ENCODE measurements around the gene TLR5.

The TLR5 gene

DNA sequence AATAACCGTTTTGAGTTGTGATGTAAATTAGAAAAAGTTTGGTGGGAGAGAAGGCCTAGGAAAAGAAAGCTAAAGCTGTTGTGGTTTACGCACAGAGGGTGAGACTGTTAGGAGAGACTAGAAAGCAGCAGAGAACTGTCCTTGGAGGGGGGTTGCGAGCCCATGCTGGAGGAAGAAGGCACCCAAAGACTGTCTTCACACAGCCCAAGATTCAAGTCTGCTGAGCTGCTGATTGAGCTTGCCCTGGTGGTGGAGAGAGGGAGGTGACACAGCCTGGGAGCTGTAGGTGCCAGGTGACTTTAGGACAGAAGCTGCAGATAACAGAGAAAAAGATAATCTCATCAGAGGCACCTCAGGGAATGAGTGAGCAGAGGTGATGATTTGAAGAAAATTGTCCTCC, 18.3 kb upstream of the TLR5 start:
- Histone ChIP-seq H3K36me3 (ENCODE audit: low read depth) (no peaks in the 10 kb centered on the region), H3K9me3 (ENCODE audit: severe bottlenecking) (no peaks in the 10 kb centered on the region), H3K27me3 (ENCODE audit: insufficient read depth, poor library complexity, severe bottlenecking) (no peaks in the 10 kb centered on the region), H3K4me3 (ENCODE audit: severe bottlenecking) (no peak overlapping the region), H3K27ac (ENCODE audit: poor library complexity, severe bottlenecking) (no peak overlapping the region), H3K4me1 (ENCODE audit: insufficient read depth, poor library complexity, severe bottlenecking) (no peaks in the 10 kb centered on the region)
- DNase-seq (ENCODE audit: low spot score) (no peak), ATAC-seq (ENCODE audit: low read depth) (no peak)
- TF ChIP-seq, protein P1, sequence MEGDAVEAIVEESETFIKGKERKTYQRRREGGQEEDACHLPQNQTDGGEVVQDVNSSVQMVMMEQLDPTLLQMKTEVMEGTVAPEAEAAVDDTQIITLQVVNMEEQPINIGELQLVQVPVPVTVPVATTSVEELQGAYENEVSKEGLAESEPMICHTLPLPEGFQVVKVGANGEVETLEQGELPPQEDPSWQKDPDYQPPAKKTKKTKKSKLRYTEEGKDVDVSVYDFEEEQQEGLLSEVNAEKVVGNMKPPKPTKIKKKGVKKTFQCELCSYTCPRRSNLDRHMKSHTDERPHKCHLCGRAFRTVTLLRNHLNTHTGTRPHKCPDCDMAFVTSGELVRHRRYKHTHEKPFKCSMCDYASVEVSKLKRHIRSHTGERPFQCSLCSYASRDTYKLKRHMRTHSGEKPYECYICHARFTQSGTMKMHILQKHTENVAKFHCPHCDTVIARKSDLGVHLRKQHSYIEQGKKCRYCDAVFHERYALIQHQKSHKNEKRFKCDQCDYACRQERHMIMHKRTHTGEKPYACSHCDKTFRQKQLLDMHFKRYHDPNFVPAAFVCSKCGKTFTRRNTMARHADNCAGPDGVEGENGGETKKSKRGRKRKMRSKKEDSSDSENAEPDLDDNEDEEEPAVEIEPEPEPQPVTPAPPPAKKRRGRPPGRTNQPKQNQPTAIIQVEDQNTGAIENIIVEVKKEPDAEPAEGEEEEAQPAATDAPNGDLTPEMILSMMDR (IDR thresholded peaks at IDR 0.05; ENCODE audit: poor library complexity, severe bottlenecking): no peak

DNA sequence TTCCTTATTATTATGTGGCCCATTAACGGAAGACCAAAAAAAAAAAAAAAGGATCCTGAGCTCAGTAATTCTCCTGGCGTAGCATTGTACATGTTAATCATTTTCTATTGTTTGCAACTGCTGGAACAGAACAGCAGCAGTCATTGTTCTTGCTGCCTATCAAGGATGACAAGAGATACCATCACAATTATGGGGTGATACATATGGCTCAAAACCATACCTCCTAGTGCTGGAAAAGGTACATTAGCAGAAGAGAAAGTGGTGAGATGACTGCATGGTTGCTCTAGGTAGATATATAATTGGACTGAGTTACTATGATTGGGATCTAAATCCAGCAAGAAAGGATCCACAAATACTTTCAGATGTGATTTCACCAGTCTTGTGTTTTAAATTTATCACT, 13.3 kb upstream of the TLR5 start:
- Histone ChIP-seq H3K27ac (ENCODE audit: poor library complexity, severe bottlenecking) (no peak overlapping the region), H3K4me3 (ENCODE audit: severe bottlenecking) (no peak overlapping the region), H3K9me3 (ENCODE audit: severe bottlenecking) (no peaks in the 10 kb centered on the region), H3K4me1 (ENCODE audit: insufficient read depth, poor library complexity, severe bottlenecking) (no peaks in the 10 kb centered on the region), H3K27me3 (ENCODE audit: insufficient read depth, poor library complexity, severe bottlenecking) (no peaks in the 10 kb centered on the region), H3K36me3 (ENCODE audit: low read depth) (no peaks in the 10 kb centered on the region)
- no peak for ATAC-seq (ENCODE audit: low read depth)
- no peak for DNase-seq (ENCODE audit: low spot score)
- TF ChIP-seq, protein P1 (IDR thresholded peaks at IDR 0.05; ENCODE audit: poor library complexity, severe bottlenecking): no peak

DNA sequence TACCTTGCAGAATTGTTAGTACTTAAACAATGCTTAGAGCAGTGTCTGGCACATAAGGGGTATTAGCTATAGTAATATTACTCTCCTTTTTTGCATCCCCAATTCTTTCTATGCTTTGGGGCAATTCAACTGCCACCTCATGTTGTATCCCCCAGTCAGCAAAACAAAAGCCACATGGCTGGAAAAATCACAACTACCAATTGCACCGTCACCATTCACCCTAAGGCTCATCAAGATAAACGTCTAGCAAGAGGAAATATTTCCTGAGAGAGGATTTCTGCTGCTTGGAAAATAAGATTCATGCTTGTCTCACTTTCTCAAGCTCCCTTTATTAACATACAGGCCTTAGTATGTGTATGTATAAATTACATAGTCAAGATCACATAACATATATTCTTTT, 12.1 kb upstream of the TLR5 start:
- DNase-seq (ENCODE audit: low spot score) (no peak), ATAC-seq (ENCODE audit: low read depth) (no peak)
- Histone ChIP-seq H3K4me3 (ENCODE audit: severe bottlenecking) (no peak overlapping the region), H3K27me3 (ENCODE audit: insufficient read depth, poor library complexity, severe bottlenecking) (no peaks in the 10 kb centered on the region), H3K36me3 (ENCODE audit: low read depth) (no peaks in the 10 kb centered on the region), H3K9me3 (ENCODE audit: severe bottlenecking) (no peaks in the 10 kb centered on the region), H3K4me1 (ENCODE audit: insufficient read depth, poor library complexity, severe bottlenecking) (no peaks in the 10 kb centered on the region), H3K27ac (ENCODE audit: poor library complexity, severe bottlenecking) (no peak overlapping the region)
- TF ChIP-seq, protein P1 (IDR thresholded peaks at IDR 0.05; ENCODE audit: poor library complexity, severe bottlenecking): no peak

DNA sequence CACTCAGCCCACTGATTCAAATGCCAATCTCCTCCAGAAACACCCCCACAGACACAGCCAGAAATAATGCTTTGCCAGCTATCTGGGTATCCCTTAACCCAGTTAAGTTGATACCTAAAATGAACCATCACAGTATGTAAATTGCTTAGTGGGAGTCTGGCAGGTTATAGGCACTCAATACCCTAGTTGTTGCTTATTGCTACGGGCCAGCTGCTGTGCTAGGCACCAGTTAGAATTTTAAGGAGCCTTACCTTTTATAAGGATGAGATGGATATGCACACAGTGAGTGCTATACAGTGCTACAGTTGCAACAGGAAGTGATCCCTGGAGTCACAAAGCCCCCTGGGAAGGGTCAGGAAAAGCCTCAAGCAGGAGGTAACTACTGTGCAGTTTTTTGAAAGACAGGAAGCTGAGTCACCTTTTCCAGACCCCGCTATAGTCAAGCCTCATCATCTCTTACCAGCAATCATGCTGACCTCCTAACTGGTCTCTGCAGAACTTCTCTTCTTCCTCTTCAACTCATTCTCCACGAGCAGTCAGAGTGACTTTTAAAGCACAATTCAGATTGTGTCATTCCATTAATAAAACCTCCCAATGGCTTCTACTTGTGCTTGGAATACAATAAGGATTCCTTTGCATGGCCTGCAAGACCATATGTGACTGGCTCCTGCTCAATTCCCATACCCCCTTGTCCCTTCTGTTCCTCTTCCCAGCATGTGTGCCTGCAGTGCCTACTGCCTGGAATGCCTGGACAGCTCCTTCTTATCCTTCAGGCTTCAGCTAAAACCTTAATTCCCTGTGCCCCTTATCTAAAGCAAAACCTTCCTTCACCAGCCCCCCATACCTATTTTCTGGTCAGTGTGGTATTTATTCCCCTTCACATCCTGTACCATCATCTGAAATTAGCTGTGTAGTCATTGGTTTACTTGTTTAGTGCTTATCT, 10.4 kb upstream of the TLR5 start:
- DNase-seq (ENCODE audit: low spot score) (no peak), ATAC-seq (ENCODE audit: low read depth) (no peak)
- no peaks in the 10 kb centered on the region for H3K36me3 ChIP-seq (ENCODE audit: low read depth)
- H3K4me3 ChIP-seq (ENCODE audit: severe bottlenecking): no peak overlapping the region
- no peak overlapping the region for H3K27ac ChIP-seq (ENCODE audit: poor library complexity, severe bottlenecking)
- TF ChIP-seq, protein P1 (IDR thresholded peaks at IDR 0.05; ENCODE audit: poor library complexity, severe bottlenecking): no peak
- H3K27me3 ChIP-seq (ENCODE audit: insufficient read depth, poor library complexity, severe bottlenecking): no peaks in the 10 kb centered on the region
- no peaks in the 10 kb centered on the region for H3K9me3 ChIP-seq (ENCODE audit: severe bottlenecking)
- no peaks in the 10 kb centered on the region for H3K4me1 ChIP-seq (ENCODE audit: insufficient read depth, poor library complexity, severe bottlenecking)

DNA sequence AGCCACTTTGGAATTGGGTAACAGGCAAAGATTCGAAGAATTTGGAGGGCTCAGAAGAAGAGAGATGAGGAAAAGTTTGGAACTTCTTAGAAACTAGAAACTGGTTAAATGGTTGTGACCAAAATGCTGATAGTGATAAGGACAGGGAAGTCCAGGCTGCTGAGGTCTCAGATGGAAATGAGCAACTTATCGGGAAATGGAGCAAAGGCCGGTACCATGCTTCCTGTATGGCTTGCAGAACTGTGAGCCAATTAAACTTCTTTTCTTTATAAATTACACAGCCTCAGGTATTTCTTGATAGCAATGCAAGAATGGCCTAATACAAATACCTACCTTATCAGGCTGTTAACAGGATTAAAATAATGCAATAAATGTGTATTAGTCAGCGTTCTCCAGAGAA, 9.4 kb upstream of the TLR5 start:
- no peaks in the 10 kb centered on the region for H3K9me3 ChIP-seq (ENCODE audit: severe bottlenecking)

More for the DNA sequence above, 9.4 kb upstream of the TLR5 start:
- no peaks in the 10 kb centered on the region for H3K36me3 ChIP-seq (ENCODE audit: low read depth)
- no peaks in the 10 kb centered on the region for H3K4me1 ChIP-seq (ENCODE audit: insufficient read depth, poor library complexity, severe bottlenecking)
- ATAC-seq (ENCODE audit: low read depth): no peak
- H3K27me3 ChIP-seq (ENCODE audit: insufficient read depth, poor library complexity, severe bottlenecking): no peaks in the 10 kb centered on the region
- no peak for DNase-seq (ENCODE audit: low spot score)
- H3K27ac ChIP-seq (ENCODE audit: poor library complexity, severe bottlenecking): no peak overlapping the region
- TF ChIP-seq, protein P1 (IDR thresholded peaks at IDR 0.05; ENCODE audit: poor library complexity, severe bottlenecking): no peak
- no peak overlapping the region for H3K4me3 ChIP-seq (ENCODE audit: severe bottlenecking)
